Measurements from ENCODE around the gene PLA2G12A. TPM values are rescaled to one million over a fixed set of nuclear protein-coding genes. Genes with fewer than 3 reads are reported as not detected.

PLA2G12A gene
- total RNA-seq (2012; rRNA removed): 11.9 and 90.4 TPM in 2 replicates

DNA sequence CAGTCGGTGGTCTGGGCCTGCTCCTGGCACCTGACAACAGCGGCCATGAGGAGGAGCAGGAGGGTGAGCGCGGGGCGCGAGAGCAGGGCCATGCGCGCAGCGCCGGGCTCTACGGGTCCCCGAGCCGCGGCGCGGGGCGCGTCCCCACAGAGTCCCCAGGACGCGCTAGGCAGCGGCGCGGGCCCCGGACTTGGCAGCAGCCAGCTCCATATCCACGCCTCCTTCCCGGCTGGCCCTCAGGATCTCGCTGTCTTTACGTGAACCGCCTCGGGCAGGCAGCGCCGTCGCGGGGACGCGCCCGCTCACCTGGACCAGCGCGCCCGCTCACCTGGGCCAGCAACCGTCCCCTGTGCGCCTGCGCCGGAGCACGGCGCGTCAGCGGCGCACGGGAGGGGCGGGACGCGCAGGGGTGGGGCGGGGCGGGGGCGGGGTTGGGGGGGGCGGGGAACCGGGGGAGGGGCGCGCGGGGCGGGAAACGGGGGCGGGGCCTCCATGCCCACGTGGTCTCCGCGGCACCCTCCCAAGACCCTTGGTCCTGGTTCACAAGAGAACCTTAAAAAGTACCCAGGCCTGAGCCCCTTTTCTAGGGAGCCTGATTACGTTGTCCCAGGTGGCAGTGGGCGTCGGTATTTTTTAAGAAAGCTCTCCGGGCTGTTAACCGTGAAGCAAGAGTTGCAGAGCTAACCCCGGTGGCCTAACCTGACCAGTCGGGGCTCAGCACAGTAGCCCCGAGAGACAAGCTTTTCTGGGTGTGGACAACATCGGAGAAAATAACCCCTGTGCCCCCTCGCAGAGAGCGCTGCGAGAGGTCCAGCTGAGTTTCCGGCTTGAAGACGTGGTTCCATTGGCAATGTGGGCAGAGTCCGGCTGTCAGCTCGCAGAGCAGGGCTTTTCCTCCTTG, at the start of gene PLA2G12A:
Gene PLA2G12A, minus strand, starts transcription at position 353 of the 901 bp plus-strand sequence. Its CDS starts 261 bp downstream, at position 92.
- Histone ChIP-seq H3K9ac (ENCODE audit: low read depth, low read length) (peak within 1 kb of the TSS; percentile 88), H3K4me3 (ENCODE audit: low read length) (peak within 1 kb of the TSS; percentile 89), H3K27me3 (ENCODE audit: control insufficient read depth, insufficient read depth, low read length) (no peaks in the 10 kb centered on the region), H3K36me3 (ENCODE audit: insufficient read depth, low read length) (no peaks in the 10 kb centered on the region), H3K4me2 (ENCODE audit: low read length) (peak within 1 kb of the TSS; percentile 97), H3K4me1 (ENCODE audit: control insufficient read depth, insufficient read depth, low read length) (peaks cover 17% of the 10 kb centered on the region), H3K9me3 (replicated peaks; ENCODE audit: low read length) (no peaks in the 10 kb centered on the region)

DNA sequence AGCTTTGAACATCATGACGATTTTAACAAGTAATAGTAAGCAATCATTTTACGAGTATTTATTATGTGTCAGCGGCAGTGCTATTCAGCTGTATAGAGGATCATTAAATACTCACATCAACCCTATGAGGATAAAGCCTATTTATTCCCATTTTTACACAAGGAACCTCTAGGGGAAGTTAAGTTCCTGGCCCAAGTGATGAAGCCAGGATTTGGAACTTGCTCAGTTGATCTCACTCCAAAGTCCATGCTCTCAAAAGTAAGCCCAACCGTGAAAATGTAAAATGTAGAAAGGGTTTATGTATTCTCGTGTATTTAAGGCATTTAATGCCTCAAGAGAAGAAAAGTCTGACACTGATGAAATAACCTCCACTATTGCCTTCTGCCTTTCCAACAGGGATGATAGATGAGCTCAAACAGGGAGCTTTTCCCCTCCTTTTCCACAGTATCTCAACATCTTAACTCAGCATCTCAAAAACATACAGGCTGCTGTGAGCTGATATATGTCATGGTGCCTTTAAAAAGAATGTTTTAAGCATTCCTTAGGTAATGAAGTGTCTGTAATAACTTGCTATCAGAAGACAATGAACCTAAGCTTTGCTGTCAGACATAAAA, 35.0 kb upstream of the PLA2G12A start:
- Histone ChIP-seq H3K36me3 (ENCODE audit: insufficient read depth, low read length) (no peaks in the 10 kb centered on the region), H3K9ac (ENCODE audit: low read depth, low read length) (no peak overlapping the region), H3K4me2 (ENCODE audit: low read length) (no peak overlapping the region), H3K9me3 (replicated peaks; ENCODE audit: low read length) (no peaks in the 10 kb centered on the region), H3K4me1 (ENCODE audit: control insufficient read depth, insufficient read depth, low read length) (no peaks in the 10 kb centered on the region), H3K27me3 (ENCODE audit: control insufficient read depth, insufficient read depth, low read length) (peaks cover 11% of the 10 kb centered on the region), H3K4me3 (ENCODE audit: low read length) (no peak overlapping the region)

DNA sequence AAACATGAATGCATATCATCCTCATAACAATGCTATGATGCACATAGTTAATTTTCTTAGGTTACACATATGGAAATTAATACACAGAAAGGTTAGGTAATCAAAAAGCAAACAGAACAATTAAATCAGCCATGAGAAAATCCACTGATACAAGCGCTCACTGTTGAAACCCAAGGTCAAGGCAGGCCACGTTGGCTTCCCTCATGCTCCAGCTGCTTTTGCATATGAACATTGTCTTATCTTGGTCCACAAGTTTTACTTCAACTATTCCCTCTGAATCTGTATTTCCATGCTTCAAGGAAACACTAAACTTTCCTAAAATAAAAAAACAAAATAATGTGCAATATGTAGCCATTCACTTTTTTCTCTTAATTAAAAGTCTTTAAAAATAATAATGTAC, 34.5 kb upstream of the PLA2G12A start:
- no peaks in the 10 kb centered on the region for H3K36me3 ChIP-seq (ENCODE audit: insufficient read depth, low read length)
- H3K4me2 ChIP-seq (ENCODE audit: low read length): no peak overlapping the region
- H3K4me1 ChIP-seq (ENCODE audit: control insufficient read depth, insufficient read depth, low read length): no peaks in the 10 kb centered on the region
- no peaks in the 10 kb centered on the region for H3K9me3 ChIP-seq (replicated peaks; ENCODE audit: low read length)
- peaks cover 5% of the 10 kb centered on the region for H3K27me3 ChIP-seq (ENCODE audit: control insufficient read depth, insufficient read depth, low read length)
- H3K4me3 ChIP-seq (ENCODE audit: low read length): no peak overlapping the region
- H3K9ac ChIP-seq (ENCODE audit: low read depth, low read length): no peak overlapping the region

DNA sequence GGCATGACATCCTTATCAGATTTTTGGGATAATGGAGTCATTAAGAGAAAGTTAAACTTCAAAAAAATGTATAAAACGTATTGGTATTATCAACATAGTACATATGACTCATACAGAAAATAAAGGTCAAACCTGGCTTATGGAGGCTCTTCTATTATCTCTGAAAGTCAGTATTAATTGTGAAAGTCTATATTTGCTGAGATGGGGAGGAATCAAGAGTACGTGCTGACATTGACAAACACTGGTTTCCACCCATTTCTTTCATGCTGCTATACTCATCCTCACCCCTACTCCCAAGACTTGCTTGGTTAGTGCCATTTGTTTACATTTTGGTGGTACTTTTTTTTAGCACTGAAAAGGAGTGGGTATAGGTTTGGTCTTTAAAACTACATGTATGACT, 30.8 kb upstream of the PLA2G12A start:
- peaks cover 2% of the 10 kb centered on the region for H3K27me3 ChIP-seq (ENCODE audit: control insufficient read depth, insufficient read depth, low read length)

DNA sequence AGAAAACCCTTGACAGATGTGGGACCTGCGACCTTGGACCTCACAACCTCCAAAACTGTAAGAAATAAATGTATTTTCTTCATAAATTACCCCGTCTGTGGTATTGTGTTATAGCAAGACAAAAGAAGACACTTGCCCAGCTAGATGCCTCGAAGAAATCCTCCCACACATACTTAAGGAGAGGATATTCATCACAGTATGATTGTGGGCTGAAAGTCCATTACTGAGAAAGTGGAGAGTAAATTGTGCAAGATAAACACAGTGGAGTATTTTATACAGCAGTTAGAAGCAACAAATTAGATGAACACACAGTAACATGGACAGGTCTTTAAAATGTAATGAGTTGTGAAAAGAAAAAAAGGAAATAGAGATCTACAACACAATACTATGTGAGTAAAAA, 25.8 kb upstream of the PLA2G12A start:
- no peak overlapping the region for H3K9ac ChIP-seq (ENCODE audit: low read depth, low read length)
- no peak overlapping the region for H3K4me3 ChIP-seq (ENCODE audit: low read length)
- peaks cover 2% of the 10 kb centered on the region for H3K27me3 ChIP-seq (ENCODE audit: control insufficient read depth, insufficient read depth, low read length)
- no peaks in the 10 kb centered on the region for H3K36me3 ChIP-seq (ENCODE audit: insufficient read depth, low read length)
- H3K9me3 ChIP-seq (replicated peaks; ENCODE audit: low read length): no peaks in the 10 kb centered on the region
- no peak overlapping the region for H3K4me2 ChIP-seq (ENCODE audit: low read length)
- no peaks in the 10 kb centered on the region for H3K4me1 ChIP-seq (ENCODE audit: control insufficient read depth, insufficient read depth, low read length)

More for the DNA sequence above, 30.8 kb upstream of the PLA2G12A start:
- Histone ChIP-seq H3K4me3 (ENCODE audit: low read length) (no peak overlapping the region), H3K4me2 (ENCODE audit: low read length) (no peak overlapping the region), H3K9me3 (replicated peaks; ENCODE audit: low read length) (no peaks in the 10 kb centered on the region), H3K4me1 (ENCODE audit: control insufficient read depth, insufficient read depth, low read length) (no peaks in the 10 kb centered on the region), H3K9ac (ENCODE audit: low read depth, low read length) (no peak overlapping the region), H3K36me3 (ENCODE audit: insufficient read depth, low read length) (no peaks in the 10 kb centered on the region)

DNA sequence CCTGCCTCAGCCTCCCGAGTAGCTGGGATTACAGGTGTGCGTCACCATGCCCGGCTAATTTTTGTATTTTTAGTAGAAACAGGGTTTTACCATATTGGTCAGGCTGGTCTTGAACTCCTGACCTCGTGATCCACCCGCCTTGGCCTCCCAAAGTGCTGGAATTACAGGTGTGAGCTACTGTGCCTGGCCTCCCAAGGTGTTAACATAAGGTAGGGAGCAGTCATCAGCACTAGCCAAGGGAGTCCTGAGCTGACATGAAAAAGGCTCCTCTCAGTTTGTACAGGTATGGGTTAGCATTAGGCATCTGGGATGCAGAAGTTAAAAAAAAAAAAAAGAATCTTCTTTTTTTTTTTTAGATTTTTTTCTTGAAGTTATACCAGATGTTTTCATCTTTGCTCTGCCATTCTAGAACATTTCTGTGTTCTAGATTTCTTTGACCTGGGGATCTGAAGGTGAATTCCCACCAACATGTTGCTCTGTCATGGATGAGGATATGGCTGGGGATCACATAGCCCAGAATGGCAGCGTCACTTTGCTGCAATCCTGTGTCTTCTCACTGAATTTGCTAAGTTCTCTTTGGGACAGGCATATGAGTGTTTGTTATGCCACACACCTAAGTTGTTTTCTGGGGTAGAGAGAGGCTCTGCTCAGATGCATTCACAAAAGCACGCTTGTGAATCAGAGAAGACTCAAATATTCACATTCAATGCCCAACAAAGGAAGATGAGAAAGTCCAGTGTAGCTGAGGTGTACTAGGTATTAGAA, 24.4 kb upstream of the PLA2G12A start:
- Histone ChIP-seq H3K36me3 (ENCODE audit: insufficient read depth, low read length) (no peaks in the 10 kb centered on the region), H3K4me3 (ENCODE audit: low read length) (no peak overlapping the region), H3K9ac (ENCODE audit: low read depth, low read length) (no peak overlapping the region), H3K27me3 (ENCODE audit: control insufficient read depth, insufficient read depth, low read length) (peaks cover 2% of the 10 kb centered on the region), H3K9me3 (replicated peaks; ENCODE audit: low read length) (no peaks in the 10 kb centered on the region), H3K4me2 (ENCODE audit: low read length) (no peak overlapping the region), H3K4me1 (ENCODE audit: control insufficient read depth, insufficient read depth, low read length) (no peaks in the 10 kb centered on the region)

DNA sequence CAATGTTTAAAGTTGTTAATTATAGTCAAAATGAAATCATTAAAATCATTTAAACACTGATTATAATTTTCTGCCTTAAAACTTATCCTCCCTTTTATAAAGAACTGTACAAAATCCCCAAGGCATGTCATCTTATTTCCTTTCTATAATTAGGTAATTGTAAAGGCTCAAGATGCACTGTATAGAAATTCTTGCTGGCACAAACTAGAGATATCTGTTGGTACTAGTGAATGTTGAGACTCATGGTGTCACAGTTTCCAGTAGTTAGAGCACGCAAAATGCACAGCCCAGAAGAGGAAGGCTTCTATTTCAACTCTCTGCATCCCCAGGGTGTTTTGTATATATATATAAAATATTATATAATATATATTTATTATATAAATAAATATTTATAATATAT, 22.7 kb upstream of the PLA2G12A start:
- Histone ChIP-seq H3K27me3 (ENCODE audit: control insufficient read depth, insufficient read depth, low read length) (peaks cover 2% of the 10 kb centered on the region), H3K4me2 (ENCODE audit: low read length) (no peak overlapping the region), H3K4me3 (ENCODE audit: low read length) (no peak overlapping the region), H3K9me3 (replicated peaks; ENCODE audit: low read length) (no peaks in the 10 kb centered on the region), H3K36me3 (ENCODE audit: insufficient read depth, low read length) (no peaks in the 10 kb centered on the region), H3K4me1 (ENCODE audit: control insufficient read depth, insufficient read depth, low read length) (no peaks in the 10 kb centered on the region), H3K9ac (ENCODE audit: low read depth, low read length) (no peak overlapping the region)

DNA sequence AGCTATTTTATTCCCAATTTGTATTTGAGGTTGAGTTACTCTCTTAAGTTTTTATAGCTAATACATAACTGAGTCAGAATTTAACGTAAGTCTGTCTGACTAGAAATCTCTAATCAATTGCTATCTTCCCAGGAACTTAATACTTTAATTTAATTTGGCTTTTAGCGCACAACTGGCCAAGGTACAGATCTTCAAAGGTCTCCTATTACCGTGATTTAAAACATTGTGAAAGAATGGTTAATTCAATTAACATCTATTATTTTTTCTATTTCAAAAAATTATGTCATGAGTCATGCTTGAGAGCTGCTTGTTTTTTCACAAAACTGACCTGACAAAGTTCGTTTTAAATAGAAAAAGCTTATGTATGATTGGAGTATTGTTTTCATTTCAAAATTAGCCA, 22.0 kb upstream of the PLA2G12A start:
- Histone ChIP-seq H3K36me3 (ENCODE audit: insufficient read depth, low read length) (no peaks in the 10 kb centered on the region), H3K27me3 (ENCODE audit: control insufficient read depth, insufficient read depth, low read length) (peaks cover 2% of the 10 kb centered on the region), H3K4me2 (ENCODE audit: low read length) (no peak overlapping the region), H3K9ac (ENCODE audit: low read depth, low read length) (no peak overlapping the region), H3K9me3 (replicated peaks; ENCODE audit: low read length) (no peaks in the 10 kb centered on the region), H3K4me1 (ENCODE audit: control insufficient read depth, insufficient read depth, low read length) (no peaks in the 10 kb centered on the region), H3K4me3 (ENCODE audit: low read length) (no peak overlapping the region)

DNA sequence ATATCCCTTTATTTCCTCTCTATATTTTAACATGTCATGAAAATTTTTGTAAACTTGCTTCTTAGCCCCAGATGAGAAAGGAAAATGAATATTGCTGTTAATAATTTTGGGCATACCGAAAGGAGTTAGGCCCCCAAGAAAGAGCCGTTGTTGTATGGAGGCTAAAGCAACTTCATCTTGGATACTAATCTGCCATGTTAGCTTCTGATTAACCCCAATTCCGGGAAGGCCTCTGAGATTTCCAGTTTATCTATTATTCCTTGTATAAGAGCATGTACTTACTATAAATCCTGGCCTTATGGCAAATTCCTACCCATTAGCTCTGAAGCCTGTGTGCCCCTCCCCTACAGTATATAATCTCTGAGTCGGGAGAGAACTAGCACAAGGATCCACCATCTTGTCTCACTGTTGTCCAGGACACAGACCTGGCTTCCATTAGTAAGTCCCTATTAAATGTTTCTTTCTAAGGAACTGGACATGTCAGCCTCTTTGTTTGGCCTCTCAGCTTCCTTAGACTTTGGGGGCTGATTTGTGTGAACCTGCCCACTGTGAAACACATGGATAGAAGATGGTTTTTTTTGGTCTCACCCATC, 20.9 kb upstream of the PLA2G12A start:
- no peaks in the 10 kb centered on the region for H3K9me3 ChIP-seq (replicated peaks; ENCODE audit: low read length)
- H3K9ac ChIP-seq (ENCODE audit: low read depth, low read length): no peak overlapping the region
- H3K27me3 ChIP-seq (ENCODE audit: control insufficient read depth, insufficient read depth, low read length): peaks cover 7% of the 10 kb centered on the region
- H3K36me3 ChIP-seq (ENCODE audit: insufficient read depth, low read length): no peaks in the 10 kb centered on the region
- H3K4me2 ChIP-seq (ENCODE audit: low read length): no peak overlapping the region
- no peaks in the 10 kb centered on the region for H3K4me1 ChIP-seq (ENCODE audit: control insufficient read depth, insufficient read depth, low read length)
- H3K4me3 ChIP-seq (ENCODE audit: low read length): no peak overlapping the region

DNA sequence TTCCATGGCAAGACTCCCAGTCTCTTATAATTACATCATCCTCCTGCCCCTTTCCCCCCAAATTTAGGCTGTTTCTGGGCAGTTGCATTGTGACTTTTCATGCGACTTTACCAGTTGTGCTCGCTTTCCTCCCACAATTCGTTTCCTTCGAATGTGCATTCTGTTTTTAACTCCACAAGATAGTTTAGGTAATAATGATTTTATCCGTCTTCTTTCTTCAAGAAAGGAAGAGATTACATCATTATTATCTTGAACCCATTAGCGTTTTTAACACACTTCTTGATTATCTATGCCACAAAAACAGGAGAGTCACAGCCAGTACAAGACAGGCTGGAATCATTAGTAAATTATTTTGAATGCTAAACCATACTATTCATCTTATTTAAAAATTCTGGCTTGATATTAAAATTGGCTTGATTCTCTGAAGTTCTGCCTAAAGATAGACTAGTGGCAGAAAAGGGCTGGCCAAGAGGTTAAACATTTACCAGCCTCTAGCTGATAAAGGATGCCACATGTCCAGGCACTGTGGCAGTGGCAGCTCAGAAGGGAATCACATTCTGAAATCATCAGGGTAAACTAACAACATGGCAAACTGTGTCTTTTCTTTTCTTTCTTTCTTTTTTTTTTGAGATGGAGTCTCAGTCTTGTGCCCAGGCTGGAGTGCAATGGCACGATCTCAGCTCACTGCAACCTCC, 19.7 kb upstream of the PLA2G12A start:
- peaks cover 13% of the 10 kb centered on the region for H3K27me3 ChIP-seq (ENCODE audit: control insufficient read depth, insufficient read depth, low read length)
- H3K4me3 ChIP-seq (ENCODE audit: low read length): no peak overlapping the region
- no peaks in the 10 kb centered on the region for H3K36me3 ChIP-seq (ENCODE audit: insufficient read depth, low read length)
- H3K9me3 ChIP-seq (replicated peaks; ENCODE audit: low read length): no peaks in the 10 kb centered on the region
- no peak overlapping the region for H3K9ac ChIP-seq (ENCODE audit: low read depth, low read length)
- H3K4me2 ChIP-seq (ENCODE audit: low read length): no peak overlapping the region
- H3K4me1 ChIP-seq (ENCODE audit: control insufficient read depth, insufficient read depth, low read length): no peaks in the 10 kb centered on the region

All from skeletal muscle satellite cell (primary cell).